GM13976 (cell line): ENCODE data around the gene SOAT1.
"Not testable (repeated sequence)": the region's sequence is repeated elsewhere in the genome, so short reads cannot be mapped to it uniquely, and the experiment has no call there.

Experiments
- DNase-seq: peaks from one replicate; pipeline ENCODE4 v3.0.0; 2012; ENCODE audit warnings: low spot score
- in situ Hi-C: fragments of 300-500 bp; cut with MboI; formaldehyde crosslinking; loops from one replicate; pipeline ENCODE4 v1.12.0; 2022; ENCODE audit warnings: low sequenced_read_pairs, mixed read lengths, inconsistent platforms; ENCODE audit not compliant: unreplicated experiment
- TF ChIP-seq, protein P1 (sequence below): IDR thresholded peaks from 2 replicates; pipeline ENCODE4 v1.5.1; 2012; ENCODE audit warnings: borderline replicate concordance, mild to moderate bottlenecking; ENCODE audit not compliant: insufficient read depth; ENCODE audit errors: extremely low read depth, missing control alignments, control extremely low read depth

Gene SOAT1

DNA sequence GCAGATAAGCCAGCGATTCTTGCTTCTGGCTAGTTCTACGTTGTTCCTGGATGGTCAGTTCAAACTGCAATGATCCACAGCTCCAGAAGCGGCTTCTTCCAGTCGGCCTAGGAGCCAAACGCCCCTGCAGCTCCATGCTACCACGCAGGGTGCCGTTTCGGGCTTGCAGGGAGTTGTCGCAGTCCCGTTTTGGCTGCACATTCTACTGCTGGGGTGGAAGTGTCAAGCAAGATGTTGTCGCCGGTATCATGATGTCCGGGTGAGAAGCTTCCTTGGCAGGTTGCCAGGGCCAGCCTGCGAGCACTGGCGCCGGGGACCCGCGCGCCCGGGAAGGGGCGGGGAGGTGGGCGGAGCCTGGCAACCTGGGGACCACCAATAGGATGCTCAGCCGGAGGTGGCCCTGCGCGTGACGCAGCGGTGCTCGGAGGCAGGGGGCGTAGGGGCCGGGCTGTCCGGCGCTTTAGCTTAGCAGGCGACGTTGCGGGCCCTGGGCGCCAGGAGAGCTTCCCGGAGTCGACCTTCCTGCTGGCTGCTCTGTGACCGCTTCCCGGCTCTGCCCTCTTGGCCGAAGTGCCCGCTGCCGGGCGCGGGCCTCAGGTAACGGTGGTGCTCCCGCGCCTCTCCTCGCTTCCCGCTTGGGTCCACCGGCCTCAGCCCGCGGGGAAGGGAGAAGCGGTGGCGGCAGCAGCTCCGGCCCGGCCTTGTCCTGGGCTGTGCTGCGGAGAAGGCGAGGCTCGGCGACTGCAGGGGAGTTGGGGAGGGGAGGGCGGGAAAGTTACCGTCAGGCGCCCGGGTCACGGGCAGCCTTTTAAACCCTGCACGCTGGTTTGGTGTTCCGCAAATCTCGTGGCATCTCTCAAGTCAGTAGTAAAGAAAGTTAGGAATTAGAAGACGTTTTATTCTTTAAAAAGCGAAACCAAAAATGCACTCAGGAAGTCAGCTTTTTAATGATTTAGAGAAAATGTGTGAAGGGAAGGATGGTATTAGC, at the start of gene SOAT1:
Gene SOAT1, plus strand, starts transcription at position 458 of the 988 bp plus-strand sequence. CDS start 8,888 bp downstream, outside the sequence.
- TF ChIP-seq, protein P1, sequence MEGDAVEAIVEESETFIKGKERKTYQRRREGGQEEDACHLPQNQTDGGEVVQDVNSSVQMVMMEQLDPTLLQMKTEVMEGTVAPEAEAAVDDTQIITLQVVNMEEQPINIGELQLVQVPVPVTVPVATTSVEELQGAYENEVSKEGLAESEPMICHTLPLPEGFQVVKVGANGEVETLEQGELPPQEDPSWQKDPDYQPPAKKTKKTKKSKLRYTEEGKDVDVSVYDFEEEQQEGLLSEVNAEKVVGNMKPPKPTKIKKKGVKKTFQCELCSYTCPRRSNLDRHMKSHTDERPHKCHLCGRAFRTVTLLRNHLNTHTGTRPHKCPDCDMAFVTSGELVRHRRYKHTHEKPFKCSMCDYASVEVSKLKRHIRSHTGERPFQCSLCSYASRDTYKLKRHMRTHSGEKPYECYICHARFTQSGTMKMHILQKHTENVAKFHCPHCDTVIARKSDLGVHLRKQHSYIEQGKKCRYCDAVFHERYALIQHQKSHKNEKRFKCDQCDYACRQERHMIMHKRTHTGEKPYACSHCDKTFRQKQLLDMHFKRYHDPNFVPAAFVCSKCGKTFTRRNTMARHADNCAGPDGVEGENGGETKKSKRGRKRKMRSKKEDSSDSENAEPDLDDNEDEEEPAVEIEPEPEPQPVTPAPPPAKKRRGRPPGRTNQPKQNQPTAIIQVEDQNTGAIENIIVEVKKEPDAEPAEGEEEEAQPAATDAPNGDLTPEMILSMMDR = no peak
- DNase-seq = peak; percentile 95
- in situ Hi-C loops = no loop called here

DNA sequence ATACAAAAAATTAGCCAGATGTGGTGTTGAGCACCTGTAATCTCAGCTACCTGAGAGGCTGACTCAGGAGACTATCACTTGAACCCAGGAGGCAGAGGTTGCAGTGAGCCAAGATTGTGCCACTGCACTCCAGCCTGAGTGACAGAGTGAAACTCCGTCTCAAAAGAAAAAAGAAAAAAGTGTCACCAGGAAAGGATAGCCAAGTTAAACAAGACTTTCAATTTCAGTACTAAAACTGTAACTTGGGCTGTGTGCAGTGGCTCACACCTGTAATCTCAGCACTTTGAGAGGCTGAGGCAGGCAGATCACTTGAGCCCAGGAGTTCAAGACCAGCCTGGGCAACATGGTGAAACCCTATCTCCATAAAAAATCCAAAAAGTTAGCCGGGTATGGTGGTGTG, 48.2 kb upstream of the SOAT1 start:
- DNase-seq, in situ Hi-C loops: not testable (repeated sequence)

GRCh38 chr1:179247923-179248322, 45.7 kb upstream of the SOAT1 start:
- in situ Hi-C loops = no loop called here
- DNase-seq = no peak
- TF ChIP-seq, protein P1 = no peak

- in situ Hi-C loops = no loop called here
These were observed 41.9 kb upstream of the SOAT1 start for GRCh38 chr1:179251675-179252074.

GRCh38 chr1:179252606-179253005, 41.0 kb upstream of the SOAT1 start:
- TF ChIP-seq, protein P1 = no peak
- in situ Hi-C loops = no loop called here
- DNase-seq = no peak

More at GRCh38 chr1:179251675-179252074, 41.9 kb upstream of the SOAT1 start:
- DNase-seq = peak; percentile 36
- TF ChIP-seq, protein P1 = peak; percentile 21

DNA sequence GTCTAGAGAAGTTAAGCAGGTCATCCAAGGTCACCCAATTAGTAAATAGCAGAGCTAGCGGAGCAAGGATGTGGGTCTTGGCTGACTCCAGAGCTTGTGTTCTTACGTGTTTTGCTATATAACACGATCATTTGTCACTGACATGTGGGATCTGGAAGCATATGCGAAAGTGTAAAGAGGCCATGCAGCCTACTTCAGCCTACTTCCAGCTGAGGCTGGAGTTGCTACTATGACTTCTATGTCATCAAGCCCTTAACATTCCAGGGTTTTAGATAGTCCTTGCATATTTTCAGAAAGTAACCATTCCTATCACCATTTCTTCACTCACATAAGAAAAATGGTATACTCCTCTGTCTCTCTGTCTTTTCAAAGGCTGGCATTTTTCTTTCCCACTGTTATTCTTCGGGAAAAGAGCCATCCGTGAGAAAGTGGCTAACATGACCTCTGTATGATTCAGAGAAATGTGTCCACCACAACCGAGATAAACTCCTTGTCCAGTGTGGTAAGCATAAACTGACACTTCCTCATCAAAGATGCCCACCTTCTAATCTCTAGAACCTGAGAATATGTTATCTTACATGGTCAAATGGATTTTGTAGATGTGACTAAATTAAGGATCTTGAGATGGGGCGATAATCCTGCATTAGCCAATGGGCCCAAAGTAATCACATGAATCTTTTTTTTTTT, 40.2 kb upstream of the SOAT1 start:
- in situ Hi-C loops = no loop called here
- TF ChIP-seq, protein P1 = no peak

More for the DNA sequence above, 40.2 kb upstream of the SOAT1 start:
- no peak for DNase-seq
